ENCODE data around the gene SORCS1.

GRCh38 chr10:106863549-106863948, 301.0 kb downstream of the SORCS1 start:
- TF ChIP-seq EZH2 (IDR thresholded peaks at IDR 0.05; ENCODE audit: low read length, missing control alignments) (no peak), CTCF (conservative IDR thresholded peaks at IDR 0.05 in 1 of 2, IDR thresholded peaks at IDR 0.05 in 1 of 2; ENCODE audit: low read depth in 1 of 2, low read length in 2 of 2) (no peak)
